Upper lobe of right lung (tissue), 1 donor: ENCODE results near the gene NEK4. TPM values are rescaled to one million over a fixed set of nuclear protein-coding genes. Genes with fewer than 3 reads are reported as not detected.

Experiments used
- ATAC-seq: fragments of 200-7000 bp; cut with Tn5 transposase; one replicate; pipeline ENCODE4 v1.9.1; 2020; ENCODE audit warnings: mild to moderate bottlenecking, moderate library complexity
- DNase-seq: peaks from one replicate; pipeline ENCODE4 v3.0.0-alpha.2; 2020
- H3K27ac ChIP-seq: fragments of 200-600 bp; one replicate; pipeline ENCODE4 v1.8.0; 2022
- H3K27me3 ChIP-seq: fragments of 200-600 bp; one replicate; pipeline ENCODE4 v1.8.0; 2022; ENCODE audit warnings: mild to moderate bottlenecking
- H3K36me3 ChIP-seq: fragments of 200-600 bp; one replicate; pipeline ENCODE4 v1.8.0; 2022
- H3K4me1 ChIP-seq: fragments of 200-600 bp; one replicate; pipeline ENCODE4 v1.8.0; 2022
- H3K4me3 ChIP-seq: fragments of 200-600 bp; one replicate; pipeline ENCODE4 v1.8.0; 2022; ENCODE audit warnings: mild to moderate bottlenecking
- H3K9me3 ChIP-seq: fragments of 200-600 bp; one replicate; pipeline ENCODE4 v1.8.0; 2022
- intact Hi-C: fragments of 100-400 bp; cut with DNase I; formaldehyde crosslinking; loops from one replicate; pipeline ENCODE4 v1.11.0; 2022
- total RNA-seq: library from RNA; stranded (reverse); fragmentation: NEBNext Ultra II Directional; extraction: Animal tissue kit (Norgen Biotek cat#: 25700); gene quantifications from one replicate; pipeline ENCODE4 v1.2.1, GENCODE V29; 2021
- TF ChIP-seq, protein P1 (sequence below): fragments of 200-600 bp; IDR thresholded peaks from one replicate; pipeline ENCODE4 v1.8.0; 2022; ENCODE audit warnings: antibody characterized with exemption
- donor health status: DM: no; HTN: yes; CAD: no; lungs with severe emphysema.

NEK4 gene
- total RNA-seq, 1 donor from 2014 or later: 27.2 TPM

DNA sequence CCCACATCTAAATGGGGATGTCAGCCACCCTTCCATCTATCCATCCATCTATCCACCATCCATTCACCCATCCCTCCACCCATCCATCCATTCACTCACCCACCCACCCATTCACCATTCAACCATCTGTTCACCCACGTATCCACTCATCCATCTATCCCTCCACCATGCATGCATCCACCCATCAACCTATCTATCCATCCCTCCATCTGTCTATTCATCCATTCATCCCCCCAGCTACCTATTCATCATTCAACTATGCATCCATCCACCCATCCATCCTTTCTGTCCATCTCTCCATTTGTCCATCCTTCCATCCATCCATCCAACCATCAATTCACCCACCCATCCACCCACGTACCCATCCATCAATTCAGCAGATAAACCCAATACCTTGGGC is 38.4 kb upstream of the NEK4 start:
- TF ChIP-seq, protein P1, sequence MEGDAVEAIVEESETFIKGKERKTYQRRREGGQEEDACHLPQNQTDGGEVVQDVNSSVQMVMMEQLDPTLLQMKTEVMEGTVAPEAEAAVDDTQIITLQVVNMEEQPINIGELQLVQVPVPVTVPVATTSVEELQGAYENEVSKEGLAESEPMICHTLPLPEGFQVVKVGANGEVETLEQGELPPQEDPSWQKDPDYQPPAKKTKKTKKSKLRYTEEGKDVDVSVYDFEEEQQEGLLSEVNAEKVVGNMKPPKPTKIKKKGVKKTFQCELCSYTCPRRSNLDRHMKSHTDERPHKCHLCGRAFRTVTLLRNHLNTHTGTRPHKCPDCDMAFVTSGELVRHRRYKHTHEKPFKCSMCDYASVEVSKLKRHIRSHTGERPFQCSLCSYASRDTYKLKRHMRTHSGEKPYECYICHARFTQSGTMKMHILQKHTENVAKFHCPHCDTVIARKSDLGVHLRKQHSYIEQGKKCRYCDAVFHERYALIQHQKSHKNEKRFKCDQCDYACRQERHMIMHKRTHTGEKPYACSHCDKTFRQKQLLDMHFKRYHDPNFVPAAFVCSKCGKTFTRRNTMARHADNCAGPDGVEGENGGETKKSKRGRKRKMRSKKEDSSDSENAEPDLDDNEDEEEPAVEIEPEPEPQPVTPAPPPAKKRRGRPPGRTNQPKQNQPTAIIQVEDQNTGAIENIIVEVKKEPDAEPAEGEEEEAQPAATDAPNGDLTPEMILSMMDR: no peak
- intact Hi-C loops: no loop called here
- no peak for DNase-seq
- ATAC-seq: no peak
- no peak overlapping the region for H3K27ac ChIP-seq
- no peaks in the 10 kb centered on the region for H3K9me3 ChIP-seq
- no peaks in the 10 kb centered on the region for H3K4me1 ChIP-seq
- H3K36me3 ChIP-seq: no peaks in the 10 kb centered on the region
- no peaks in the 10 kb centered on the region for H3K27me3 ChIP-seq
- H3K4me3 ChIP-seq: no peak overlapping the region

DNA sequence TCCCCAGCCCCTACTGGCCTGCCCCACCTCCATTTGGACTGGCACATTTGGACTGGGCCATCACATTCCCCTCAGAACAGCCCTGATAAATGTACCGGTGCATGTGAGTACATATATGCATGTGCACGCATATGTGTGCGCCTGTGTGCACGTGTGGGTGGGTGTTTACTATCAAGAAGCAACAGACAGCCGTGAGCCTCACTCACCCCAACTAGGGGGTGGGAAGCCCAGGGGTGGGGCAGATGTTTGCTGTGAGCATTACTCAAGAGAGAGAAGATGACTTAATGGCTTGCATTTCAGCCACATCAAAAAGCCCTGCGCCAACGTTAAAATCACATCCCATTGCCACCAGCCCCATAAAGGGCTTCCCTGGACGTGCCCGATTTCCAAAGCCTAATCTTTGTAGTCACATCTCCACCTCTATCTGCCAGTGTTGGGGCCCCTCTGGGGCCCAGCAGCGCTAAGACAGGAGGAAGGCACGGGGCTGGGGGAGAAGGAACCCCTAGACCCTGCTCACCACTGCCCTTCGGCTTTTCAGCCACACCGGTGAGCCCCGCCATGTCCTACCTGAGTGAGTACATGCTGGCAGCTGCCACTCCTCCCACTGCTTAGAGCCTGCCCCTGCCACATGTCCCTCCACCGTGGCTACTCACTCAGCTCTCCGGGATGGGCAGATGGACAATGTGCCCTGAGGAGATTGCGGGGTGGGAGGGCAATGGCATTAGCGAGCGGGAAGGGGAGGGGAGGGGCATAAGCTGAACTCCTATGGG is 34.7 kb upstream of the NEK4 start:
- TF ChIP-seq, protein P1: no peak
- intact Hi-C loops: no loop called here

DNA sequence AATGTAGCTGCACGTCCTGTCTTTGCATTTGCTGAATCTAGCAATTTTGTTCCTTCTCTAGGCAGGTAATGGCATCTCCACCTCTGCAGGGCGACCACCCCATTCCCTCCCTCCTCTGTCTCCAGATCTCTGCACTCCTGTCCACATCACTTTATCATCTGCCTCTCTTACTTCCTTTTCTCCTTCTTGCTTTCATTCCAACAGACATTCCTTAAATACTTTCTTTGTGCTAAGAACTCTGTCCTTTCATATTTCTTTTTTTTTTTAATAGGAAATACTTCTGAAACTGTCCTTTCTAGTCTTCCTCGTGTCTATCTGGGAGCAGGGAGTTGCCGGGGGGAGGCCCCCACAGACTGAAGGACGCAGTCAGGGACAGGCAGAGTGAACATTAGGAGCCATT is 31.1 kb upstream of the NEK4 start:
- H3K36me3 ChIP-seq: no peaks in the 10 kb centered on the region
- no peak overlapping the region for H3K4me3 ChIP-seq
- ATAC-seq (no peak), DNase-seq (no peak)
- H3K27me3 ChIP-seq: no peaks in the 10 kb centered on the region
- H3K27ac ChIP-seq: no peak overlapping the region
- TF ChIP-seq, protein P1: no peak
- intact Hi-C loops: no loop called here
- no peaks in the 10 kb centered on the region for H3K9me3 ChIP-seq
- H3K4me1 ChIP-seq: no peaks in the 10 kb centered on the region

More for the DNA sequence above, 34.7 kb upstream of the NEK4 start:
- ATAC-seq (no peak), DNase-seq (no peak)
- Histone ChIP-seq H3K9me3 (no peaks in the 10 kb centered on the region), H3K4me1 (no peaks in the 10 kb centered on the region), H3K4me3 (no peak overlapping the region), H3K27ac (no peak overlapping the region), H3K27me3 (no peaks in the 10 kb centered on the region), H3K36me3 (no peaks in the 10 kb centered on the region)

DNA sequence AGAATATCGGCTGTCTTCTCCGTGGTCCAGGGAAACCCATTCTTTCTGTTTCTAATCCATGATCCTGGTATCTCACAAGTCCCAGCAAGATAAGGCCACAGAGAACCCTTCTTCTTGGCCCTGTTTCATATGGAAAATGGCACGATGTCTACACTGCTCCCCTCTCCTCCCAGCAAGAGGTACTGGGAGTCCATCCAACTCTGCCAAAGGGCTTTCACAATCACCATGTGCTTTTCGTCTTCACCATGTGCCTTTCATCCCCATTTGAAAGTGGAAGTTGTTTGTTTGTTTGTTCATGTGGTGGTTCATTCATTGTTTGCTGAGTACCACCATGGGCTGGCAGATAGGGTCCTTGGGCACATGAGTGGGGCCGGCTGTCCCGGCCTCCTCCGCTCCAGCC is 29.3 kb upstream of the NEK4 start:
- Histone ChIP-seq H3K27me3 (no peaks in the 10 kb centered on the region), H3K9me3 (no peaks in the 10 kb centered on the region), H3K4me1 (no peaks in the 10 kb centered on the region), H3K4me3 (no peak overlapping the region), H3K27ac (no peak overlapping the region), H3K36me3 (no peaks in the 10 kb centered on the region)
- DNase-seq: no peak
- TF ChIP-seq, protein P1: no peak
- intact Hi-C loops: no loop called here
- ATAC-seq: no peak

DNA sequence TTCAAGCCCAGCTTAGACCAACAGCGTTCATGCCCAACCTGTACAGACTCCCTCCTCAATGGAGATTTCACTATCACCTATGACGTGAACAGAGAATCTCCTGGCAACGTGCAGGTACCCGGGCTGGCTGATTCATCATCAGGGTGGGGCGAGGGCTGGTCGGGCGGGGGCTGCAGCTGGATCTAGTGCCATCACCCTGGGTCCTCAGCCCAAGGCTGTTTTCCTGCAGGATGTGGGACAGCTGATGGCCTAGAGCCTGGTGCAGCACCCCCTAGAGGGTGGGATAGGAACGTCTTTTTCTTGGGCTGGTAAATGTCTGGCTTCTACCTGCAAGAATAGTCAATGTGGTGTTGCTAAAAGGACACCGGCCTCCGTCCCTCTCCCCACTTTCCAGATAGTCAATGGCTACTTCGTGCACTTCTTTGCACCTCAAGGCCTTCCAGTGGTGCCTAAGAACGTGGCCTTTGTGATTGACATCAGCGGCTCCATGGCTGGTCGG is 28.3 kb upstream of the NEK4 start:
- intact Hi-C loops: no loop called here
- no peak for DNase-seq
- H3K36me3 ChIP-seq: no peaks in the 10 kb centered on the region
- H3K4me3 ChIP-seq: no peak overlapping the region
- no peak overlapping the region for H3K27ac ChIP-seq
- no peaks in the 10 kb centered on the region for H3K4me1 ChIP-seq
- TF ChIP-seq, protein P1: peak; percentile 41
- no peaks in the 10 kb centered on the region for H3K9me3 ChIP-seq
- ATAC-seq: peak; percentile 50
- H3K27me3 ChIP-seq: no peaks in the 10 kb centered on the region
